GM23248 (cell line): Measurements from ENCODE around the gene NEU4. TPM values are rescaled to one million over a fixed set of nuclear protein-coding genes. Genes with fewer than 3 reads are reported as not detected.
"Not testable (repeated sequence)": the region's sequence is repeated elsewhere in the genome, so short reads cannot be mapped to it uniquely, and the experiment has no call there.

Source experiments
- DNase-seq: peaks from one replicate; pipeline ENCODE4 v3.0.0-alpha.2; 2015
- H2AFZ ChIP-seq: fragments of 200-600 bp; sonication (generic); 2 replicates; pipeline ENCODE4 v1.6.1; 2016; ENCODE audit warnings: antibody characterized with exemption
- H3F3A ChIP-seq: fragments of 200-600 bp; sonication (generic); 2 replicates; pipeline ENCODE4 v1.6.1; 2016; ENCODE audit warnings: mild to moderate bottlenecking, antibody characterized with exemption, mixed run types; ENCODE audit not compliant: insufficient read depth
- H3K27ac ChIP-seq: fragments of 200-600 bp; sonication (generic); 2 replicates; pipeline ENCODE4 v1.5.1; 2016; ENCODE audit warnings: mild to moderate bottlenecking
- H3K27me3 ChIP-seq: fragments of 200-600 bp; sonication (generic); replicated peaks from 2 replicates; pipeline ENCODE4 v1.6.1; 2016; ENCODE audit warnings: mild to moderate bottlenecking; ENCODE audit not compliant: insufficient read depth
- H3K36me3 ChIP-seq: fragments of 200-600 bp; sonication (generic); 2 replicates; pipeline ENCODE4 v1.6.1; 2016; ENCODE audit warnings: low read depth, mild to moderate bottlenecking
- H3K4me1 ChIP-seq: fragments of 200-600 bp; sonication (generic); 2 replicates; pipeline ENCODE4 v1.6.1; 2016; ENCODE audit warnings: mild to moderate bottlenecking; ENCODE audit not compliant: insufficient read depth
- H3K4me2 ChIP-seq: fragments of 200-600 bp; sonication (generic); one replicate; pipeline ENCODE4 v1.6.1; 2016; ENCODE audit warnings: mild to moderate bottlenecking; ENCODE audit not compliant: unreplicated experiment
- H3K4me3 ChIP-seq: fragments of 200-600 bp; sonication (generic); 2 replicates; pipeline ENCODE4 v1.5.1; 2016; ENCODE audit warnings: mild to moderate bottlenecking
- H3K79me2 ChIP-seq: fragments of 200-600 bp; sonication (generic); 2 replicates; pipeline ENCODE4 v1.6.1; 2016; ENCODE audit warnings: mild to moderate bottlenecking; ENCODE audit not compliant: insufficient read depth
- H3K9ac ChIP-seq: fragments of 200-600 bp; sonication (generic); 2 replicates; pipeline ENCODE4 v1.6.1; 2016; ENCODE audit warnings: mild to moderate bottlenecking
- H3K9me2 ChIP-seq: fragments of 200-600 bp; sonication (generic); 2 replicates; pipeline ENCODE4 v1.6.1; 2016; ENCODE audit warnings: mixed run types, mild to moderate bottlenecking, moderate library complexity; ENCODE audit not compliant: insufficient read depth
- H3K9me3 ChIP-seq: fragments of 200-600 bp; sonication (generic); one replicate; pipeline ENCODE4 v1.6.1; 2017; ENCODE audit warnings: low read depth
- H4K20me1 ChIP-seq: fragments of 200-600 bp; sonication (generic); 2 replicates; pipeline ENCODE4 v1.6.0; 2016; ENCODE audit not compliant: insufficient read depth
- EZH2 ChIP-seq: fragments of 200-600 bp; sonication (generic); IDR thresholded peaks from 2 replicates; pipeline ENCODE4 v1.6.1; 2018; ENCODE audit warnings: antibody characterized with exemption, mild to moderate bottlenecking; ENCODE audit not compliant: insufficient read depth, poor library complexity, severe bottlenecking
- EZH2phosphoT487 ChIP-seq: fragments of 200-600 bp; sonication (generic); IDR thresholded peaks from 2 replicates; pipeline ENCODE4 v1.6.1; 2018; ENCODE audit warnings: antibody characterized with exemption, moderate library complexity, mild to moderate bottlenecking, low read depth; ENCODE audit not compliant: insufficient read depth
- WGBS, 2 experiments: methylation state at CpG; one replicate each; pipeline ENCODE4 v1.1.6; 2015 to 2017; ENCODE audit warnings: low lambda C conversion rate in 2 of 2, low coverage in 1 of 2; ENCODE audit errors: missing lambda C conversion rate in 2 of 2; 5-methylcytosine and 5-hydroxymethylcytosine counted together
- in situ Hi-C: fragments of 300-500 bp; cut with MboI; formaldehyde crosslinking; loops from 2 replicates; pipeline ENCODE4 v1.15.0; 2020
- polyA plus RNA-seq: library from polyadenylated mRNA; unstranded; fragments of >200 nt; fragmentation: Nextera tagmentation; extraction: Ambion mirVana; gene quantifications from 2 replicates; pipeline ENCODE4 v1.2.1, GENCODE V29; 2016
- total RNA-seq: library from RNA; depleted of rRNA; stranded (reverse); fragments of >200 nt; shearing (Covaris generic); gene quantifications from 2 replicates; pipeline ENCODE4 v1.2.3, GENCODE V29; 2014; rRNA removed

The NEU4 gene
- total RNA-seq (not detected in 2 replicates), polyA plus RNA-seq (not detected in 2 replicates)

DNA sequence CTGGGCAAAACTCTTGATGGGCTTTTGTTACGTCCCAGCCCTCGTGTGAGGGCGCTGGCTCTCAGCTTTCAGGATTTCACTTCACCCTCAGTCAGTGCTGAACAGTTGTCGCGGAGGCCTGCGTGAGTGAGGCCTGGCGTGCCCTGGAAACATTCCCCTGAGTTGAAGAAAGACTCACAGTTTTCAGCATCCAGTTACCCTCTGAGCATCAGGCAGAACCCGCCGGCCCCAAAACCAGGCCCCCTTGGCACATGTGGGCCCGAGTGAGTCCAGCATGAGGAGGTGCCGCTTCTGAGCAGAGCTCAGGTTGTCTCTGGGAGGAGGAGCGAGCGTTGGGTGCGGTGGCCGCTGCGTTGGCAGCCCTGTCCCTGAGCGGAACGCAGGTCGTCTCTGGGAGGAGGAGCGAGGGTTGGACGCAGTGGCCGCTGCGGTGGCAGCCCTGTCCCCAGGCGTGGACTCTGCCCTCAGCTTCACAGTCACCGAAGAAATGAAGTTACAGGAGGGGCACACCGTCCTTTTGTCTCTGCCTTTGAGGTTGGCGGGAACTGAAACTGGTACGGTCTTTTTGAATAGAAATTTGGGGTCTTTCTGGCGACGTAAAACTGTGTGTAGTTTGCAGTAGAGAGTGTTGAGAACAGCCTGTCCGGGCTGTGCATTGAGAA is at the start of gene NEU4:
TSS of gene NEU4 (plus strand) at position 473 of the 662 bp plus-strand sequence. CDS start 5,292 bp downstream, outside the sequence.
- H3K4me3 ChIP-seq: no peak within 1 kb of the TSS
- no peak within 1 kb of the TSS for H3K4me2 ChIP-seq
- H3K9ac ChIP-seq: no peak within 1 kb of the TSS
- H3K4me1 ChIP-seq: no peaks in the 10 kb centered on the region
- no peak for DNase-seq
- in situ Hi-C loops: no loop called here
- H4K20me1 ChIP-seq: no peaks in the 10 kb centered on the region
- no peak within 1 kb of the TSS for H3K27ac ChIP-seq
- H3K79me2 ChIP-seq: no peaks in the 10 kb centered on the region
- H3F3A ChIP-seq: no peaks in the 10 kb centered on the region
- peaks cover 10% of the 10 kb centered on the region; the same call in 1 of the 2 replicates for H3K27me3 ChIP-seq
- TF ChIP-seq EZH2 (no peak), EZH2phosphoT487 (no peak)
- H3K9me2 ChIP-seq: no peaks in the 10 kb centered on the region
- H3K9me3 ChIP-seq: no peaks in the 10 kb centered on the region
- H3K36me3 ChIP-seq: no peaks in the 10 kb centered on the region
- no peak within 1 kb of the TSS for H2AFZ ChIP-seq
- WGBS, 2 experiments: 82 to 85% methylated on average over 26 to 31 of the region's 31 CpGs

DNA sequence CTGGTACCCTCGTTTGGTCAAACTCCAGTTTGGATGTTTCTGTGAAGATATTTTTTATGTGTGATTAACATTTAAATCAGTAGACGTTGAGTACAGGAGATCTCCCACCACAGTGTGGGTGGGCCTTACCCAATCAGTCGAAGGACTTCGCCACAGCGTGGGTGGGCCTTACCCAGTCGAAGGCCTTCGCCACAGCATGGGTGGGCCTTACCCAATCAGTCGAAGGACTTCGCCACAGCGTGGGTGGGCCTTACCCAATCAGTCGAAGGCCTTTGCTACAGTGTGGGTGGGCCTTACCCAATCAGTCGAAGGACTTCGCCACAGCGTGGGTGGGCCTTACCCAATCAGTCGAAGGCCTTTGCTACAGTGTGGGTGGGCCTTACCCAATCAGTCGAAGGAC is 49.1 kb upstream of the NEU4 start:
- H2AFZ ChIP-seq, H3K4me2 ChIP-seq, in situ Hi-C loops, H4K20me1 ChIP-seq, H3K4me1 ChIP-seq, H3K27me3 ChIP-seq, H3K9me2 ChIP-seq, H3K9ac ChIP-seq, H3K27ac ChIP-seq, H3K79me2 ChIP-seq, H3K9me3 ChIP-seq, H3F3A ChIP-seq, H3K4me3 ChIP-seq, DNase-seq: not testable (repeated sequence)
- peaks cover 10% of the 10 kb centered on the region; the same call in 1 of the 2 replicates for H3K36me3 ChIP-seq
- WGBS, 2 experiments: 97 to 98% methylated on average over 5 to 13 of the region's 16 CpGs

DNA sequence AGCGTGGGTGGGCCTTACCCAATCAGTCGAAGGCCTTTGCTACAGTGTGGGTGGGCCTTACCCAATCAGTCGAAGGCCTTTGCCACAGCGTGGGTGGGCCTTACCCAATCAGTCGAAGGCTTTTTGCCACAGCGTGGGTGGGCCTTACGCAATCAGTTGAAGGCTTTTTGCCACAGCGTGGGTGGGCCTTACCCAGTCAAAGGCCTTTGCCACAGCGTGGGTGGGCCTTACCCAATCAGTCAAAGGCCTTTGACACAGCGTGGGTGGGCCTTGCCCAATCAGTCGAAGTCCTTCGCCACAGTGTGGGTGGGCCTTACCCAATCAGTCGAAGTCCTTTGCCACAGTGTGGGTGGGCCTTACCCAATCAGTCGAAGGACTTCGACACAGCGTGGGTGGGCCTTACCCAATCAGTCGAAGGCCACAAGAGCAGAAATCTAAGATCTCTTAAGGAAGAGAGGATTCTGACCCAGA is 48.7 kb upstream of the NEU4 start:
- Histone ChIP-seq H3F3A (no peaks in the 10 kb centered on the region), H3K9me3 (no peaks in the 10 kb centered on the region), H3K27me3 (no peaks in the 10 kb centered on the region), H3K4me1 (no peaks in the 10 kb centered on the region), H3K4me3 (no peak overlapping the region), H3K9me2 (no peaks in the 10 kb centered on the region), H3K36me3 (peaks cover 10% of the 10 kb centered on the region; the same call in 1 of the 2 replicates), H3K27ac (no peak overlapping the region), H3K79me2 (no peaks in the 10 kb centered on the region), H4K20me1 (no peaks in the 10 kb centered on the region), H2AFZ (no peak overlapping the region), H3K9ac (no peak overlapping the region), H3K4me2 (no peak overlapping the region)
- TF ChIP-seq EZH2: no peak
- TF ChIP-seq EZH2phosphoT487: no peak
- WGBS, 2 experiments: 96 to 97% methylated on average over 15 to 17 of the region's 17 CpGs
- no peak for DNase-seq
- in situ Hi-C loops: no loop called here

GRCh38 chr2:241762321-241762932 is 46.6 kb upstream of the NEU4 start:
- H3K27ac ChIP-seq: no peak overlapping the region

More at GRCh38 chr2:241762321-241762932, 46.6 kb upstream of the NEU4 start:
- DNase-seq: no peak
- no peaks in the 10 kb centered on the region for H3K9me3 ChIP-seq
- no peaks in the 10 kb centered on the region for H4K20me1 ChIP-seq
- in situ Hi-C loops: no loop called here
- H3K4me1 ChIP-seq: no peaks in the 10 kb centered on the region
- no peak overlapping the region for H3K4me2 ChIP-seq
- no peaks in the 10 kb centered on the region for H3K79me2 ChIP-seq
- H3K9me2 ChIP-seq: no peaks in the 10 kb centered on the region
- no peaks in the 10 kb centered on the region for H3F3A ChIP-seq
- no peak overlapping the region for H2AFZ ChIP-seq
- 85 to 87% methylated on average over 18 of the region's 18 CpGs for WGBS, 2 experiments
- peaks cover 10% of the 10 kb centered on the region; the same call in 1 of the 2 replicates for H3K36me3 ChIP-seq
- H3K9ac ChIP-seq: no peak overlapping the region
- H3K4me3 ChIP-seq: no peak overlapping the region
- no peaks in the 10 kb centered on the region for H3K27me3 ChIP-seq
- TF ChIP-seq EZH2: no peak
- TF ChIP-seq EZH2phosphoT487: no peak
